GM12878 (cell line): ENCODE data around the gene C9orf40. TPM values are rescaled to one million over a fixed set of nuclear protein-coding genes. Genes with fewer than 3 reads are reported as not detected.

Source experiments
- ATAC-seq: fragments of 200-7000 bp; cut with Tn5 transposase; 3 replicates; pipeline ENCODE4 v1.9.1; 2020; ENCODE audit warnings: mild to moderate bottlenecking, moderate library complexity
- BruUV-seq: library from RNA; stranded (reverse); fragments of 400-500 nt; replicated peaks from 2 replicates; lab custom pipeline; 2021; lab: Mats Ljungman, UMichigan
- CTCF ChIA-PET: fragments of 300-600 bp; sonication (Branson Sonifier 250); formaldehyde crosslinking; extraction: SDS; loops from one replicate; lab custom pipeline; 2021; ENCODE audit warnings: inconsistent platforms; lab: Yijun Ruan, JAX
- POLR2A ChIA-PET: fragments of 350-600 bp; formaldehyde crosslinking; extraction: SDS; loops from one replicate; lab custom pipeline; 2021; ENCODE audit warnings: inconsistent platforms; lab: Charles Lee
- RAD21 ChIA-PET: fragments of 300-600 bp; sonication (Branson Sonifier 250); formaldehyde crosslinking; loops from one replicate; lab custom pipeline; 2023; ENCODE audit warnings: antibody characterized with exemption; ENCODE audit not compliant: unreplicated experiment; lab: Charles Lee
- SMC1A ChIA-PET: fragments of 300-600 bp; sonication (Branson Sonifier 250); formaldehyde crosslinking; loops from one replicate; lab custom pipeline; 2023; ENCODE audit not compliant: unreplicated experiment, uncharacterized antibody; lab: Charles Lee
- DNase-seq: peaks from one replicate; pipeline ENCODE4 v3.0.0-alpha.2; 2011; ENCODE audit warnings: low read depth, low spot score
- FAIRE-seq: peaks from 3 replicates; lab custom pipeline; 2011; peaks lifted over from hg19 to GRCh38; lab: Jason Lieb, UNC
- H2AFZ ChIP-seq: 2 replicates; pipeline ENCODE4 v1.6.0; 2011; ENCODE audit warnings: low read depth, low read length, control low read depth; ENCODE audit not compliant: control insufficient read depth
- H3K27ac ChIP-seq: 2 replicates; pipeline ENCODE4 v1.5.1; 2011; ENCODE audit warnings: control low read depth; ENCODE audit not compliant: control insufficient read depth, insufficient read depth
- H3K27me3 ChIP-seq, 2 experiments: replicated peaks in 1 of 2; 2 replicates each; pipeline versions ENCODE4 v1.6.0 to v1.6.1; 2011; ENCODE audit warnings: low read length in 1 of 2; ENCODE audit not compliant: control insufficient read depth in 2 of 2, insufficient read depth in 2 of 2
- H3K36me3 ChIP-seq, 2 experiments: 2 replicates each; pipeline ENCODE4 v1.5.1; 2011; ENCODE audit warnings: low read length in 1 of 2; ENCODE audit not compliant: control insufficient read depth in 2 of 2, insufficient read depth in 2 of 2
- H3K4me1 ChIP-seq: 2 replicates; pipeline ENCODE4 v1.6.1; 2011; ENCODE audit warnings: mild to moderate bottlenecking, low read length, moderate library complexity, mixed read lengths; ENCODE audit not compliant: control insufficient read depth, insufficient read depth
- H3K4me2 ChIP-seq: 2 replicates; pipeline ENCODE4 v1.6.0; 2011; ENCODE audit warnings: control low read depth; ENCODE audit not compliant: control insufficient read depth, insufficient read depth
- H3K4me3 ChIP-seq: fragments of 200-600 bp; sonication (generic); 2 replicates; pipeline ENCODE4 v1.5.1; 2016
- H3K79me2 ChIP-seq: 2 replicates; pipeline ENCODE4 v1.6.0; 2011; ENCODE audit warnings: low read length; ENCODE audit not compliant: control insufficient read depth, insufficient read depth
- H3K9ac ChIP-seq: 2 replicates; pipeline ENCODE4 v1.8.0; 2011; ENCODE audit warnings: low read length, control low read depth, mixed read lengths; ENCODE audit not compliant: control insufficient read depth, insufficient read depth
- H3K9me3 ChIP-seq: replicated peaks from 3 replicates; pipeline ENCODE4 v1.5.1; 2011; ENCODE audit warnings: mild to moderate bottlenecking, low read length; ENCODE audit not compliant: control insufficient read depth, insufficient read depth
- H4K20me1 ChIP-seq: 2 replicates; pipeline ENCODE4 v1.6.0; 2011; ENCODE audit not compliant: control insufficient read depth, insufficient read depth
- BHLHE40 ChIP-seq, 2 experiments: fragments of 450-650 bp in 1 of 2; IDR thresholded peaks; 2 replicates each; pipeline ENCODE4 v1.6.1; 2011 to 2017; ENCODE audit warnings: low read depth in 2 of 2, borderline replicate concordance in 1 of 2, improper control_type of control experiment in 1 of 2, low read length in 1 of 2, mild to moderate bottlenecking in 1 of 2
- CTCF ChIP-seq, 3 experiments: IDR thresholded peaks in 2 of 3; conservative IDR thresholded peaks in 1 of 3; 2 replicates each; pipeline ENCODE4 v1.5.1; 2011; ENCODE audit warnings: low read depth in 3 of 3, low read length in 3 of 3, mild to moderate bottlenecking in 3 of 3, control low read depth in 2 of 3, moderate library complexity in 2 of 3, inconsistent platforms in 1 of 3, mixed read lengths in 1 of 3; ENCODE audit not compliant: control insufficient read depth in 2 of 3, insufficient read depth in 1 of 3; ENCODE audit errors: extremely low read depth in 1 of 3
- DPF2 ChIP-seq: fragments of 450-650 bp; IDR thresholded peaks from 2 replicates; pipeline ENCODE4 v1.6.1; 2017; ENCODE audit warnings: mild to moderate bottlenecking
- EP300 ChIP-seq, 2 experiments: fragments of 150-350 bp in 1 of 2; IDR thresholded peaks; 2 replicates each; pipeline ENCODE4 v1.6.1; 2011 to 2012; ENCODE audit warnings: low read depth in 2 of 2, low read length in 2 of 2, borderline replicate concordance in 1 of 2, improper control_type of control experiment in 1 of 2, inconsistent platforms in 1 of 2; ENCODE audit not compliant: control insufficient read depth in 1 of 2
- FOS ChIP-seq: IDR thresholded peaks from 3 replicates; pipeline ENCODE4 v1.6.1; 2011; ENCODE audit warnings: borderline replicate concordance; ENCODE audit not compliant: insufficient read length; ENCODE audit errors: extremely low read depth
- HCFC1 ChIP-seq: fragments of 150-350 bp; IDR thresholded peaks from 2 replicates; pipeline ENCODE4 v1.6.1; 2014; ENCODE audit warnings: low read length
- PKNOX1 ChIP-seq: fragments of 450-650 bp; IDR thresholded peaks from 2 replicates; pipeline ENCODE4 v1.6.1; 2016; ENCODE audit warnings: mild to moderate bottlenecking
- RFX5 ChIP-seq: IDR thresholded peaks from 2 replicates; pipeline ENCODE4 v1.6.1; 2011; ENCODE audit warnings: low read depth, low read length, improper control_type of control experiment
- SKIL ChIP-seq: fragments of 450-650 bp; IDR thresholded peaks from 2 replicates; pipeline ENCODE4 v1.6.1; 2017; ENCODE audit warnings: mild to moderate bottlenecking, low read depth, inconsistent platforms; ENCODE audit not compliant: poor library complexity, severe bottlenecking
- SMARCA5 ChIP-seq: fragments of 450-650 bp; IDR thresholded peaks from 2 replicates; pipeline ENCODE4 v1.6.1; 2017; ENCODE audit warnings: mild to moderate bottlenecking
- SUZ12 ChIP-seq: fragments of 200-600 bp; sonication (generic); IDR thresholded peaks from one replicate; pipeline ENCODE4 v1.6.1; 2018; ENCODE audit warnings: antibody characterized with exemption, mild to moderate bottlenecking; ENCODE audit not compliant: unreplicated experiment
- TCF7 ChIP-seq: IDR thresholded peaks from 2 replicates; pipeline ENCODE4 v1.6.1; 2014; ENCODE audit warnings: antibody characterized with exemption, borderline replicate concordance
- WGBS: methylation state at CpG from one replicate; pipeline ENCODE4 v1.1.6; 2016; ENCODE audit warnings: low lambda C conversion rate; ENCODE audit not compliant: insufficient replicate concordance, insufficient coverage; ENCODE audit errors: missing lambda C conversion rate; 5-methylcytosine and 5-hydroxymethylcytosine counted together
- in situ Hi-C: fragments of 300-500 bp; cut with MboI; formaldehyde crosslinking; loops from 9 replicates; pipeline ENCODE4 v1.14.3; 2018; ENCODE audit warnings: mixed read lengths
- intact Hi-C: fragments of 100-400 bp; cut with micrococcal nuclease; formaldehyde crosslinking; loops from one replicate; pipeline ENCODE4 v1.14.2; 2022; ENCODE audit not compliant: unreplicated experiment
- polyA plus RNA-seq, 11 experiments: library from polyadenylated mRNA; depleted of rRNA in 4 of 11; unstranded in 6 of 11; stranded (reverse) in 5 of 11; fragments of >200 nt; fragmentation: Nextera tagmentation in 4 of 11; fragmentation: Illumina TruSeq in 1 of 11; extraction: Ambion mirVana in 4 of 11; extraction: Trizol in 1 of 11; gene quantifications; 1 replicate in 1 of 11; 2 replicates in 10 of 11; pipeline versions ENCODE4 v1.2.1 to v1.2.3, GENCODE V29; 2011 to 2016; ENCODE audit warnings: inconsistent platforms in 2 of 11, missing spikeins in 2 of 11, low read depth in 1 of 11
- total RNA-seq, 4 experiments: library from RNA; depleted of rRNA in 3 of 4; stranded (reverse); fragments of >200 nt in 3 of 4; fragmentation: Illumina TruSeq in 1 of 4; extraction: Trizol in 1 of 4; gene quantifications; 2 replicates each; pipeline versions ENCODE4 v1.2.1 to v1.2.3, GENCODE V29; 2013 to 2021

C9orf40 gene
- total and polyA plus RNA-seq, 10 of the 15 experiments (the other 5 are each of a cell fraction or from before 2014, with no cell fraction given): 6.8 to 30.9 (median 11.5) TPM

DNA sequence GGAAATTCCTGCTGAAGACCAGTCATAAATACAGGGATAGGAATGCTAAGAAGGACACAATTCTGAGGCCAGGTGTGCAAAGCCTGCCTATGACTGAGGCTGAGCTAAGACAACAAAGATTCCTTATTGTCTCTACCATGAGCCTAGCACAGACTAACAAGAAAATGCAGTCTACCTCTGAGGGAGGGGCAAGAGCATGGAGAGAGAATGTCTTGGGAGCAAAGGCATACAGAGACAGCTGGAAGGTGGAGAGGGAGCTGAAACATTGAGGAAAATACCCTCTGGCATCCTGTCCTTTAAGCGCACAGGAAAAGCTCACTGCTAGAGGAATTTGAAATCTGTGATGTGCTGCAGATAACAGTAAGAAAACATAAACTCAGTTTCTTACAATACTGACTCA lies 8.8 kb upstream of the C9orf40 start:
- Histone ChIP-seq H3K79me2 (no peaks in the 10 kb centered on the region), H2AFZ (no peak overlapping the region), H3K27me3 (no peaks in the 10 kb centered on the region), H3K36me3 (no peaks in the 10 kb centered on the region), H3K9me3 (peaks cover 3% of the 10 kb centered on the region; the same call in 2 of the 3 replicates), H4K20me1 (no peaks in the 10 kb centered on the region), H3K4me3 (no peak overlapping the region), H3K4me2 (no peak overlapping the region), H3K9ac (no peak overlapping the region), H3K27ac (no peak overlapping the region), H3K4me1 (no peaks in the 10 kb centered on the region)
- RAD21 ChIA-PET: no interaction called here
- WGBS: 93% methylated on average over 1 of the region's 1 CpG
- intact Hi-C loops: no loop called here
- SMC1A ChIA-PET: no interaction called here
- BruUV-seq: no TSS peak
- FAIRE-seq (no peak), DNase-seq (no peak), ATAC-seq (no peak)
- TF ChIP-seq HCFC1: no peak
- TF ChIP-seq DPF2: no peak
- TF ChIP-seq SKIL: no peak
- POLR2A ChIA-PET: no interaction called here
- in situ Hi-C loops: no loop called here
- CTCF ChIA-PET: no interaction called here

DNA sequence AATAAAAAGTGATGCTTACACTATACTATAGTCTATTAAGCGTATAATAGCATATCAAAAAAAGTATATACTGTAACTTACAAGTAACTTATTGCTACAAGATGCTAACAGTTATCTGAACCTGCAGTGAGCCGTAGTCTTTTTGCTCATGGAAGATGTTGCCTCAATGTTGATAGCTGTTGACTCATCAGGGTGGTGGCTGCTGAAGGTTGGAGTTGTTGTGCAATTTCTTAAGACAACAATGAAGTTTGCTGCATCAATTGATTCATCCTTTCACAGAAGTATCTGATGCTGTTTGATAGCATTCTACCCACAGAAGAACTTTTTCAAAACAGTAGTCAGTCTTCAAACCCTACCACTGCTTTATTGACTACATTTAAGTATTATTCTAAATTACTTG lies 7.8 kb upstream of the C9orf40 start:
- H3K9ac ChIP-seq: no peak overlapping the region
- intact Hi-C loops: no loop called here
- H3K79me2 ChIP-seq: no peaks in the 10 kb centered on the region
- DNase-seq (no peak), ATAC-seq (no peak), FAIRE-seq (no peak)
- no peaks in the 10 kb centered on the region for H3K36me3 ChIP-seq
- no peaks in the 10 kb centered on the region for H3K27me3 ChIP-seq
- POLR2A ChIA-PET: no interaction called here
- SMC1A ChIA-PET: no interaction called here
- no peaks in the 10 kb centered on the region for H4K20me1 ChIP-seq
- no peak overlapping the region for H3K4me2 ChIP-seq
- CTCF ChIA-PET: no interaction called here
- TF ChIP-seq SUZ12 (no peak), DPF2 (no peak), EP300 (IDR thresholded peaks at IDR 0.05; ENCODE audit: borderline replicate concordance in 1 of 2, control insufficient read depth in 1 of 2, low read depth in 2 of 2, low read length in 2 of 2) (no peak), RFX5 (no peak), PKNOX1 (no peak), FOS (no peak), CTCF (IDR thresholded peaks at IDR 0.05 in 2 of 3, conservative IDR thresholded peaks at IDR 0.05 in 1 of 3; ENCODE audit: control insufficient read depth in 2 of 3, extremely low read depth in 1 of 3, insufficient read depth in 1 of 3, low read depth in 3 of 3, low read length in 3 of 3) (no peak), SMARCA5 (no peak), BHLHE40 (IDR thresholded peaks at IDR 0.05; ENCODE audit: borderline replicate concordance in 1 of 2, low read depth in 2 of 2, low read length in 1 of 2) (no peak), TCF7 (no peak)
- in situ Hi-C loops: no loop called here
- H3K4me3 ChIP-seq: no peak overlapping the region
- H3K4me1 ChIP-seq: no peaks in the 10 kb centered on the region
- WGBS: 83% methylated on average over 2 of the region's 2 CpGs
- H2AFZ ChIP-seq: no peak overlapping the region
- RAD21 ChIA-PET: no interaction called here
- peaks cover 3% of the 10 kb centered on the region; the same call in 2 of the 3 replicates for H3K9me3 ChIP-seq
- no TSS peak for BruUV-seq
- H3K27ac ChIP-seq: no peak overlapping the region
